Loucy (cell line): ENCODE data around the gene PDE6B.

ENCODE experiments used
- CTCF ChIP-seq: fragments of 200-600 bp; sonication (generic); conservative IDR thresholded peaks from 2 replicates; pipeline ENCODE4 v1.5.1; 2014; ENCODE audit warnings: mild to moderate bottlenecking, antibody characterized with exemption, low read length
- EZH2phosphoT487 ChIP-seq: fragments of 200-600 bp; IDR thresholded peaks from 2 replicates; pipeline ENCODE4 v1.6.1; 2018; ENCODE audit warnings: antibody characterized with exemption, mild to moderate bottlenecking, moderate library complexity, borderline replicate concordance

- TF ChIP-seq CTCF (no peak), EZH2phosphoT487 (no peak)
These were observed 26.7 kb downstream of the PDE6B start for GRCh38 chr4:651884-652642.
